ENCODE results near the gene INHBB.

- TF ChIP-seq POLR2AphosphoS5 (IDR thresholded peaks at IDR 0.05; ENCODE audit: low read depth, low read length): no peak
- no peak for TF ChIP-seq POLR2A (IDR thresholded peaks at IDR 0.05; ENCODE audit: low read depth, low read length)
Measured at GRCh38 chr2:120343433-120344105, 2.4 kb upstream of the INHBB start.
